BE2C (cell line): ENCODE data around the gene SHROOM1.

Experiments
- DNase-seq: peaks from one replicate; pipeline ENCODE4 v3.0.0-alpha.2; 2020
- H3K27me3 ChIP-seq: fragments of 250-450 bp; sonication (Bioruptor Pico); 2 replicates; pipeline ENCODE4 v1.5.1; 2020; ENCODE audit warnings: mild to moderate bottlenecking
- H3K36me3 ChIP-seq: fragments of 250-450 bp; sonication (Bioruptor Pico); 2 replicates; pipeline ENCODE4 v1.5.1; 2020; ENCODE audit warnings: mild to moderate bottlenecking
- H3K4me1 ChIP-seq: fragments of 250-450 bp; sonication (Bioruptor Pico); 2 replicates; pipeline ENCODE4 v1.5.1; 2020
- H3K4me3 ChIP-seq: 2 replicates; pipeline ENCODE4 v1.5.1; 2011; ENCODE audit warnings: low read depth, low read length
- H3K9me3 ChIP-seq: fragments of 250-450 bp; sonication (Bioruptor Pico); 2 replicates; pipeline ENCODE4 v1.5.1; 2020
- CTCF ChIP-seq: IDR thresholded peaks from 2 replicates; pipeline ENCODE4 v1.5.1; 2012; ENCODE audit warnings: mild to moderate bottlenecking, low read depth, low read length

The SHROOM1 gene

GRCh38 chr5:132824426-132824825 lies 6.0 kb downstream of the SHROOM1 start:
- no peaks in the 10 kb centered on the region for H3K9me3 ChIP-seq
- DNase-seq, result no peak
- no peak for TF ChIP-seq CTCF
- H3K4me3 ChIP-seq, result no peak overlapping the region
- H3K27me3 ChIP-seq, result no peaks in the 10 kb centered on the region
- no peaks in the 10 kb centered on the region for H3K4me1 ChIP-seq
- H3K36me3 ChIP-seq, result no peaks in the 10 kb centered on the region

- H3K9me3 ChIP-seq, result no peaks in the 10 kb centered on the region
- H3K4me3 ChIP-seq, result no peak overlapping the region
- H3K4me1 ChIP-seq, result no peaks in the 10 kb centered on the region
- no peaks in the 10 kb centered on the region for H3K27me3 ChIP-seq
- TF ChIP-seq CTCF, result no peak
- DNase-seq, result no peak
- H3K36me3 ChIP-seq, result no peaks in the 10 kb centered on the region
Observed at GRCh38 chr5:132823481-132824050, 6.9 kb downstream of the SHROOM1 start.

GRCh38 chr5:132822650-132823480 lies 7.6 kb downstream of the SHROOM1 start:
- Histone ChIP-seq H3K27me3 (no peaks in the 10 kb centered on the region), H3K4me3 (no peak overlapping the region), H3K36me3 (no peaks in the 10 kb centered on the region), H3K9me3 (no peaks in the 10 kb centered on the region), H3K4me1 (no peaks in the 10 kb centered on the region)
- DNase-seq, result no peak
- TF ChIP-seq CTCF, result no peak

- Histone ChIP-seq H3K9me3 (no peaks in the 10 kb centered on the region), H3K36me3 (no peaks in the 10 kb centered on the region), H3K27me3 (no peaks in the 10 kb centered on the region), H3K4me1 (no peaks in the 10 kb centered on the region), H3K4me3 (no peak overlapping the region)
- TF ChIP-seq CTCF, result no peak
- DNase-seq, result no peak
Observed at GRCh38 chr5:132821791-132822190, 8.7 kb downstream of the SHROOM1 start.

- TF ChIP-seq CTCF, result no peak
- H3K27me3 ChIP-seq, result no peaks in the 10 kb centered on the region
- no peaks in the 10 kb centered on the region for H3K9me3 ChIP-seq
- no peaks in the 10 kb centered on the region for H3K4me1 ChIP-seq
- H3K36me3 ChIP-seq, result no peaks in the 10 kb centered on the region
- DNase-seq, result no peak
- no peak overlapping the region for H3K4me3 ChIP-seq
Observed at GRCh38 chr5:132821350-132821749, 9.1 kb downstream of the SHROOM1 start.

GRCh38 chr5:132820162-132820754 lies 10.2 kb downstream of the SHROOM1 start:
- Histone ChIP-seq H3K9me3 (no peaks in the 10 kb centered on the region), H3K4me3 (peak overlapping the region; percentile 25), H3K4me1 (no peaks in the 10 kb centered on the region), H3K36me3 (no peaks in the 10 kb centered on the region), H3K27me3 (no peaks in the 10 kb centered on the region)
- TF ChIP-seq CTCF, result peak; percentile 95
- DNase-seq, result peak; percentile 93
